GM18505 (cell line): ENCODE data around the gene FLT4.

Source experiments
- ATAC-seq: cut with Tn5 transposase; IDR thresholded peaks from one replicate; pipeline ENCODE4 v1.9.1; 2021; ENCODE audit not compliant: unreplicated experiment
- POLR2A ChIP-seq: IDR thresholded peaks from 4 replicates; pipeline ENCODE4 v1.6.1; 2011; ENCODE audit warnings: borderline replicate concordance; ENCODE audit not compliant: insufficient read depth, insufficient read length; ENCODE audit errors: extremely low read depth

Gene FLT4

DNA sequence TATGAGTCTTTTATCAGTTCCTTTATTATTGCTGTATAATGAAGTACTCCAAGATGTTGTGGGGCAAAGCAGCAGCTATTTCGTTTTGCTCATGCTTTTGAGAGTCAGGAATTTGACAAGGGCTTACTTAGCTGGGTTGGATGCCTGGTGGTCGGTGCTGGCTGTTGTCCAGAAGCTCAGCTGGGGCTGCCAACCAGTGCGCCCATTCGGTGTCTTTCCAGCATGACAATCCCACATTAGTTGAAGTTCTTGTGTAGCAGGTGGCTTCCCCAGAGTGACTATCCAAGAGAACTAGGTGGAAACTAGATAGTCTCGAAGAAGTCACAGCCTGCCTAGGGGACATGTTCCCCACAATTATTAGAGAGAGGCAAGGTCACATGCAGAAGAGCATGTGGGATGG lies 3.4 kb upstream of the FLT4 start:
- no peak for TF ChIP-seq POLR2A
- no peak for ATAC-seq

DNA sequence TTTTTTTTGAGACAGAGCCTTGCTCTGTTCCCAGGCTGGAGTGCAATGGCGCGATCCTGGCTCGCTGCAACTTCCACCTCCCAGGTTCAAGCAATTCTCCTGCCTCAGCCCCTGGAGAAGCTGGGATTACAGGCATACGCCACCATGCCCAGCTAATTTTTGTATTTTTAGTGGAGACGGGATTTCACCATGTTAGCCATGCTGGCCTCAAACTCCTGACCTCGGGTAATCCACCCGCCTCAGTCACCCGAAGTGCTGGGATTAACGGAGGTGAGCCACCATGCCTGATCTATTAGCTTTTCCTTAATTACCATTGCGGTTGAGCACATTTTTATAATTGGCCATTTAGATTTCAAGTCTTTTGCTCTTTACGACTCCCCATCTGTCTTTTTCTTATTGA lies 2.9 kb upstream of the FLT4 start:
- TF ChIP-seq POLR2A: no peak
- no peak for ATAC-seq

DNA sequence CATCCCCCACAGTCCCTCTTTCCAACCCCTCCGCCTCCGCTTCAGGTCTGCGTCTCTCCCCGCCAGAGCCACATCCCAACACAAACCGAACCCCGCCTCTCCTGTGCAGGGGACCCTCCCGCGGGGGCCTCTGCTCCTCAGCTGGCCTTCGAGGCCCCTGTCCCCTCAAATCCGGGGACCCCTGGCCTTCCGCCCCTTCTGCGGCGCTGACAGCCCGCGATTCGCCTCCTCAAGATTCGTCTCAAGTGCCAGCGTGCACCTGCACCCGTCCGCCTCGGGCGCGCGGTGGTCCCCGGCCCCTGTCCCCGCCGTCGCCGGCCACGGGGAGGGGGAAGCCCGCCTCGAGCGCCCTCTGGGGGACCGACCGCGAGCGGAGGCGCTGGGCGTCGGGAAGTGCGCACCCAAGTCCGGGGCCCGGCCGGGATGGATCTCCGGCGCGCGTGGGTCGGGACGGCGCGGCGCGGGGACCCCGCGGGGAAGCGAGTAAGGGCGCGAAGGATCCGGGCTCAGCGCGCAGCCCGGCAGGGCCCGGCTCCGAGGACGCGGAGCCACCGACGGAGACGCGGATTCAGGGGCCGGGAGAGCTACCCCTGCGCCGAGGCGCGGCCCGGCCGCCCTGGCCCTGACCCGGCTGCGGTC lies 623 bp downstream of the FLT4 start:
- no peak for ATAC-seq
- no peak for TF ChIP-seq POLR2A

DNA sequence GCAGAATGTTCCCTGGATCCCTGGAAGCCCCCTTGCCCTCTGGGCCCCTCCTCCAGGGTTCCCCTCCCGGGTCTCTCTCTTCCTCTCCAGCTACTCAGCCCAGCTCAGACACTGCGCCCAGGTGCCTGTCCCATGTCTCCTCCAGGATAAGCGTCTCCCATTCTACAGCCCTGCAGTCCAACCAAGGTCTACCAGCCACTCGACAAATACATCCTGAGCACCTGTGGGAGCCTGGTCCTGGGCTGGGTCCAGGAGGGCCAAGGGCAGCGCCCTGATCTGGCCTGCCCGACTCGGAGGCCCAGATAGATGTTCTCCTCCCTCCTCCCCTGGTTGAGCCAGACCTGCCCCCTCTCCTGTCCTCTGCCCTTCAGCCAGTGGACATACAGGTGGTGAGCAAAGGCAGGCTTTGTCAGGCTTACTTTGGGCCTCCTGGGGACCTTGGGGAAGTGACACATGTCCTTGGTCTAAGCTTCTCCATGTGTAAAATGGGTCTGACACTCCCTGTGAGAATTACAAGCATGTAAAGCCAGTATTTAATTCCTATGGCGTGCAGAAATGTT lies 1.4 kb downstream of the FLT4 start:
- TF ChIP-seq POLR2A: no peak
- no peak for ATAC-seq

DNA sequence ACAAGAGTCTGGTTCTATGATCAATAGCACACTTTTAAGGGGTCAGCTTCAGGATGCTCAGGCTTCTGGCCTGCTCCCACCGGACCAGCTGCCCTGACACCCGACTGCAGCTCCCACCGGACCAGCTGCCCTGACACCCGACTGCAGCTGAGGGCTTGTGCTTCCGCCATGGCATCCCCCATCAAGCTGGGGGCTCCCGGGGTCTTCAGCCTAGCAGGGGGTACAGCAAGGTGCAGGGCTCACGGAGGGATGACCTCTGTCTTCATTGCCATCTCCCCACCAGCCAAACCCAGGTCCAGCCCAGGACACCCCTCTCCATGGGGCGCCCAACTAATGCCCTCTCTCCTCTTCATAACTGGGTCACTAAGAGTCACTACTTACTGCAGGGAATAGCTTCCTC lies 1.9 kb downstream of the FLT4 start:
- TF ChIP-seq POLR2A: no peak
- no peak for ATAC-seq

DNA sequence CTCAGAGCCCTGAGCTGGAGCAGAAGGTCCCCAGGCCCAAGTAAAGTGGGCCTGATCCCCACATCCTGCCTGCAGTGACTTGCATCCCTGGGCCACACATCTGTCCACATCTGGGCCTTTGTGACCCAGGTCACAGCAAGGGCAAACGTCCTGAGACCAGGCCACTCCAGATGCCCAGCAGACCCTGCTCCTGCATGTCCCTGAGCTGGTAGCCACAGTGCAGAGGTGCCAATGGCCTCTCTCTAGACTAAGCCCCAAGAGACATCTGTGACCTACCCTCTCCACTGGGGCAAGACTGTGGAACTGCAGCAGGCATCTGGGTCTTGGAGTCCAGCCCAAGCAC lies 2.5 kb downstream of the FLT4 start:
- no peak for TF ChIP-seq POLR2A
- no peak for ATAC-seq

DNA sequence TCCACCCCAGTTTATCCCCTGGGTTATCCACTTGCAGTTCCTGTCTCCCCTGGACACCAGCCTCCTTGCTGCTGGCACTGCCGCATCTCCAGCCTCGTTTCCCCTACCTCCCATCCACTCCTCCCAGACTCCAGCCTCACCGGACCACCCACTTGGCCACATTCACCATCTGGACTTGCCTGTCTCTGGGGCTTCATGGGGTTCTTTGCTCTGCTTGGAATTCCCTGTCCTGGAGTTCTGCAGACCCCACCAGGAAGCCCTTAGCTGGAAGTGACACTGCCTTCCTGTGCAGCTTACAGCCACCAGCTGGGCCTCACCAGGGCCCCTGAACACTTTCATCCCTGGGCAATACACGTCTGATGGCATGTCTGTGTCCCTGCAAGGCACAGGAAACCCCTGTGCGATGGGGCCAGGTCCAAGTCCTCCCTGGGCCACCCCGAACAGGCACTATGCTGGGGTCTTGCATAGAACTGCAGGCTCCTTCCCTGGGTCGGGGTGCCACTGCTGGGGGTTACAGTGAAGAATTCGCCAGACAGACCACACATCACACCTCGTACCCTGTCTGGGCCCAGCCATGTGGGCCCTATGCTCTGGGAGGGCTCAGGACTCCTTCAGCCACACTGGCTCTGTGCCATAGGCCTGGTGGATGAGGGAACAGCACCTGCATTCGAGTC lies 3.0 kb downstream of the FLT4 start:
- no peak for TF ChIP-seq POLR2A
- no peak for ATAC-seq

DNA sequence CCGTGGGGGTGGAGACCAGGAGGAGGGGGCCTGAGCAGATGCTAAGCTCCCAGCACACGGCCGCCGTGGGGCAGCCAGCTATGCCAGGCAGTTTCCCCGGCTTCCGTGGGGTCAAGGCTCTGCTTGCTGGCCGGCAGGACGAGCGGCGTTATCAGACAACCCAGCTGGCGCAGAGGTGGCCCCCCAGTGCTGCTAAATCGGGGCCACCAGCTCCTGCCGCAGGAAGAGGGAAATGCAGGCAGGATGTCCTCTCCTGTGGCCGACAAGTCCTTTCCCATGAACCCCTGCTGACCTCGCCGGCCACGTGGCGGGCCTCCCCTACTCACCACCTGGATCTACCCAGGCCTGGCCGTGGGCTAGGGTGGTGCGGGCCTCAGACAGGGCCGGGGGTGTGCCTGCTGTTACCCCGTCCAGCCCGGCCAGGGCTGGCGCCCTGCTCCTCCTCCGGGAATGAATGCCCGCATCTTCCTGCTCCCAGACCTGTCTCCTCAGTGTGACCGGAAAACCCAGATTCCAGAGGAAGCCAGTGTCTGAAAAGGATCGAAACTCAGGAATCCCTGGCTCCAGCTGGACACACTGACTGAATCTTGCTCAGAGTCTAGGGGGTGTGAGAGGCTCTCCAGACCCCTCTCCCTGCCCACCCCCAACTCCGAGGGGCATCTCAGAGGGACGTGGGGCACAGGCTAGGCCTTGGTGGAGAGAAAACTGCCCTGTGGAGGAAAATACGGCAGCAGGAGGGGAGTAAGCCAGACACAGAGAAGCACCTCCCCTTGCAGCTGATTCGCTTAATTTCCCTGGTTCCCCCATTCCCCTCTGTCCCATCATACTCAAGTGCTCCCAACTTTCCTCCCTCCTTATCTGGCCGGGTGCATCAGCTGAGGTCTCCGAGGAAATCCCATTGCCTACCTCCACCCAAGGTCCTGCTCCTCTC lies 3.9 kb downstream of the FLT4 start:
- ATAC-seq: no peak
- no peak for TF ChIP-seq POLR2A

DNA sequence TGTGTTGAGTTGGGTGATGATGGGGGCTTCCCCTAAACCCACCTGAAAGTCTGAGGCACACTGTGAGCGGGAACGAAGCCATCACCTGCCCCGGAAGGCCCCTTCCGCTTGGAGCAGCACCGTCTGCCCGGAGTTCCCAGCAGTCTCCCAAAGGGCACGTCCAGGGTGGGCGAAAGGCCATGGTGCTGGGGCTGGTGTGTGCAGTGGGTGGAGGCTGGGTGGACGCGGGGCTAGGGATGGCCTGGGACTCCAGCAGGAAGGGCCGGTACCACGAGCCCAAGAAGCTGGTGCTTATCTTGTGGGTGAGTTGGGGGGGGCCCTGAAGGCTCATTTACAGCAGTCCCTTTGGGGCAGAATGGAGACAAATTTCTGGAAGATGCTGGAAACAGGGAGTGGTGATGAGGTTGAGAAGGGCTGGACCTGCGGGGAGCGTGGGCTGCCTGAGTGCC lies 4.6 kb downstream of the FLT4 start:
- ATAC-seq: no peak
- TF ChIP-seq POLR2A: no peak

DNA sequence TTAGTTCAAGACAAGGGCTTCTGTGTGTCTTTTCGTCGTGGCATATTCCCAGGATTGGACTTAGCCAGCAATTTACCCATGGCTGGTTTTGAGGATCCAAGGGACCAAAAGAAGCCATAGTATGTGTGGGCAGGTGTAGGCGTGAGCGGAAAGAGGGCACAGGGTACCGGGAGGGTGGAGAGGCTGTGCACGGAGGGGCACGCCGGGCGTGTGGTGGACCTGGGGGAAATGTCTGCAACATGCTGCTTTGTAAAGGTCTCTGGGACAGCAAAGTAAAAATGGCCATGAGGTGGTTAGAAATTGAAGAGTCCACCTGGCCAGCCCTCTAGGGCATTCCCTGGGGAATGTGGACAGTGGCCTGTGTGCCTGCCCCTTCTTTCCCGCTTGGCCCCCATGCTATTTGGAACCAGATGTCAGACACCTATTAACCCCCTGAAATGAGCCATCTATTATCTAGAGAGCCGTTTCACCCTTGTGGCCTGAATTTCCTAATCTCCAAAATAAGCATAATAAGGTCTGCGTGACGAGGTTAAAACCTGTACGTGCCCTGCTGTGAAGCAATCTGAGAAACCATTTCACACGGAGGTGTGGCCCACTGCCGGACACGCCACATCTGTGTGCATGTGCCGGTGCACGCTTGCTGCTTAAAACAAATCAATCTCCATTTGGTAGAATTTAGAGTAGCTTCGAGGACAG lies 5.1 kb downstream of the FLT4 start:
- no peak for TF ChIP-seq POLR2A
- ATAC-seq: no peak

DNA sequence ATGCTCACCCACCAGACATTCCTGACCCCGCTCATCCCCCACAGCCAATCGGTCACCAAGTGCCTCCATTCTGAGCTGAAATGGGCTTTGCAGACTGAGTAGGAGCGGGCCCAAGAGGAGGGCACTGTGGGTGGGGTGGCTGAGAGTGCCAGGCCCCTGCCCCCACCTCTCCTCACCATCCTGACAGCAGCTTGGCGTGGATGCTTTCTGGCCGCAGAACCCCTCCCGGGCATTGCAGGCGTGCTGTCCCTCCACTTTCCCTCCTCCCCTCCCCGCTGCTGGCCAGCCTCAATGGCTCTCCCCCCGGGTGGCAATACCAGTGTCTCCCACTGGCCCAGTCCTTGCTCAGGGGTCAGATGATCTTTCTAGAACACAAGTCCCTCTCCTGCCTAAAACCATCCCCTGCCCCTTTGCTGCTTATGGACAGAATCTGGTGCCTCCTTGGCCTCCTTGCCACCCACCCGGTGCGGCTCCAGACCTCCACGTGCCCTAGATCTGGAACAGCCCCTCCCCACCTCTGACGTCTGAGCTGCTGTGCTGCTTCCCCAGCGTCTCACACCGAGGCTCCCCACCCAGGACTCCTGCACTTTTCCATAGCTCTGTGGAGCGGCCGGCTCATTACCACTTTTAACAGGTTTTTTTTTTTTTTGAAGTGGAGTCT lies 6.1 kb downstream of the FLT4 start:
- no peak for TF ChIP-seq POLR2A
- no peak for ATAC-seq

DNA sequence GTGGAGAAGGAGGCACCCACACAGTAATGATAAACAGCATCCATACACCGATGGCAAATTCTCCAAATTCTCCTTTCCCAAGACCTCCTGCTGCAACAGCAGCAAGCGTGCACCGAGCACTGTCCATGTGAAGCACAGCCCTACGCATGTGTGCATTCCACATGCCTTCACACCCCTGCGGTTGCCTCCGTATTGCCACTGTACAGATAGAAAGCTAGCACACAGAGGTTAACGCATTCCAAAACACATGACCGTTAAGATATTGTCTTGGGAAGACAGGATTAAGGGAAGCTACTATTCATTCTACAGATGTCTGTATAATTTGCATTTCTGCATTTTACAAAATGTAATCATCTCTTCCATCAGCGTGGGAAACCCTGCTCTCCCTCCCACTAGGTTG lies 6.6 kb downstream of the FLT4 start:
- ATAC-seq: no peak

More for the DNA sequence above, 6.6 kb downstream of the FLT4 start:
- no peak for TF ChIP-seq POLR2A
